ENCODE measurements around the gene SLC14A1.
"Not testable (repeated sequence)": the region's sequence is repeated elsewhere in the genome, so short reads cannot be mapped to it uniquely, and the experiment has no call there.

Gene SLC14A1

GRCh38 chr18:45757005-45757404 lies 33.0 kb downstream of the SLC14A1 start:
- no peak for DNase-seq (ENCODE audit: low read depth)

GRCh38 chr18:45757644-45758043 lies 33.7 kb downstream of the SLC14A1 start:
- DNase-seq (ENCODE audit: low read depth) = not testable (repeated sequence)

GRCh38 chr18:45760462-45761036 lies 36.6 kb downstream of the SLC14A1 start:
- no peak for DNase-seq (ENCODE audit: low read depth)

- no peak for DNase-seq (ENCODE audit: low read depth)
These were observed 37.6 kb downstream of the SLC14A1 start for GRCh38 chr18:45761512-45762114.

GRCh38 chr18:45764000-45764686 lies 40.2 kb downstream of the SLC14A1 start:
- no peak for DNase-seq (ENCODE audit: low read depth)

- DNase-seq (ENCODE audit: low read depth) = no peak
These were observed 41.8 kb downstream of the SLC14A1 start for GRCh38 chr18:45765796-45766195.

GRCh38 chr18:45771587-45772480 lies 47.9 kb downstream of the SLC14A1 start:
- DNase-seq (ENCODE audit: low read depth) = no peak

- no peak for DNase-seq (ENCODE audit: low read depth)
These were observed 50.1 kb downstream of the SLC14A1 start for GRCh38 chr18:45774065-45774521.

GRCh38 chr18:45775241-45775676 lies 51.3 kb downstream of the SLC14A1 start:
- no peak for DNase-seq (ENCODE audit: low read depth)

GRCh38 chr18:45775743-45776142 lies 51.8 kb downstream of the SLC14A1 start:
- no peak for DNase-seq (ENCODE audit: low read depth)

GRCh38 chr18:45777393-45777792 lies 53.4 kb downstream of the SLC14A1 start:
- no peak for DNase-seq (ENCODE audit: low read depth)

- no peak for DNase-seq (ENCODE audit: low read depth)
These were observed 56.6 kb downstream of the SLC14A1 start for GRCh38 chr18:45780568-45780967.

GRCh38 chr18:45782662-45783061 lies 58.7 kb downstream of the SLC14A1 start:
- no peak for DNase-seq (ENCODE audit: low read depth)

- DNase-seq (ENCODE audit: low read depth) = no peak
These were observed 59.4 kb downstream of the SLC14A1 start for GRCh38 chr18:45783097-45784075.

GRCh38 chr18:45785134-45785533 lies 61.2 kb downstream of the SLC14A1 start:
- DNase-seq (ENCODE audit: low read depth) = no peak

- DNase-seq (ENCODE audit: low read depth) = no peak
These were observed 63.0 kb downstream of the SLC14A1 start for GRCh38 chr18:45786941-45787340.

GRCh38 chr18:45787346-45787745 lies 63.4 kb downstream of the SLC14A1 start:
- no peak for DNase-seq (ENCODE audit: low read depth)

GRCh38 chr18:45788861-45789260 lies 64.9 kb downstream of the SLC14A1 start:
- no peak for DNase-seq (ENCODE audit: low read depth)

- DNase-seq (ENCODE audit: low read depth) = no peak
These were observed 68.7 kb downstream of the SLC14A1 start for GRCh38 chr18:45792506-45793263.

GRCh38 chr18:45793264-45793965 lies 69.4 kb downstream of the SLC14A1 start:
- no peak for DNase-seq (ENCODE audit: low read depth)
